ENCODE data around the gene EFCAB12. TPM values are rescaled to one million over a fixed set of nuclear protein-coding genes. Genes with fewer than 3 reads are reported as not detected.
A peak's percentile ranks its signal among the peaks of the same experiment; 100 is the strongest.

The EFCAB12 gene
- total RNA-seq, 2 experiments from 2014 or later, result 3.2 to 3.4 TPM

- DNase-seq, result no peak
- intact Hi-C loops (cut with DNase I, micrococcal nuclease), result no loop called here
- no peak overlapping the region for H3K27ac ChIP-seq (ENCODE audit: low read depth in 1 of 2, low read length in 2 of 2)
- Mint-ChIP-seq H3K4me3 (no peak overlapping the region), H3K9me3 (no peaks in the 10 kb centered on the region), H3K27ac (no peak overlapping the region), H3K36me3 (ENCODE audit: low read depth) (peaks cover 29% of the 10 kb centered on the region), H3K4me1 (ENCODE audit: low read depth) (peaks cover 12% of the 10 kb centered on the region), H3K27me3 (no peaks in the 10 kb centered on the region)
- peaks cover 3% of the 10 kb centered on the region for H3K4me1 ChIP-seq (ENCODE audit: insufficient read depth, low read length)
- ChIA-PET POLR2A (no interaction called here), CTCF (no interaction called here)
- ATAC-seq (ENCODE audit: poor library complexity), result no peak
- peaks cover 5% of the 10 kb centered on the region for H3K36me3 ChIP-seq (ENCODE audit: insufficient read depth, low read length)
- TF ChIP-seq, protein P1, sequence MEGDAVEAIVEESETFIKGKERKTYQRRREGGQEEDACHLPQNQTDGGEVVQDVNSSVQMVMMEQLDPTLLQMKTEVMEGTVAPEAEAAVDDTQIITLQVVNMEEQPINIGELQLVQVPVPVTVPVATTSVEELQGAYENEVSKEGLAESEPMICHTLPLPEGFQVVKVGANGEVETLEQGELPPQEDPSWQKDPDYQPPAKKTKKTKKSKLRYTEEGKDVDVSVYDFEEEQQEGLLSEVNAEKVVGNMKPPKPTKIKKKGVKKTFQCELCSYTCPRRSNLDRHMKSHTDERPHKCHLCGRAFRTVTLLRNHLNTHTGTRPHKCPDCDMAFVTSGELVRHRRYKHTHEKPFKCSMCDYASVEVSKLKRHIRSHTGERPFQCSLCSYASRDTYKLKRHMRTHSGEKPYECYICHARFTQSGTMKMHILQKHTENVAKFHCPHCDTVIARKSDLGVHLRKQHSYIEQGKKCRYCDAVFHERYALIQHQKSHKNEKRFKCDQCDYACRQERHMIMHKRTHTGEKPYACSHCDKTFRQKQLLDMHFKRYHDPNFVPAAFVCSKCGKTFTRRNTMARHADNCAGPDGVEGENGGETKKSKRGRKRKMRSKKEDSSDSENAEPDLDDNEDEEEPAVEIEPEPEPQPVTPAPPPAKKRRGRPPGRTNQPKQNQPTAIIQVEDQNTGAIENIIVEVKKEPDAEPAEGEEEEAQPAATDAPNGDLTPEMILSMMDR (IDR thresholded peaks at IDR 0.05), result no peak
- no peaks in the 10 kb centered on the region for H3K9me3 ChIP-seq (ENCODE audit: control insufficient read depth in 1 of 2, insufficient read depth in 1 of 2, low read length in 2 of 2)
- no peaks in the 10 kb centered on the region for H3K27me3 ChIP-seq (ENCODE audit: control insufficient read depth in 1 of 2, insufficient read depth in 2 of 2, low read length in 2 of 2)
- no peak overlapping the region for H3K4me3 ChIP-seq (ENCODE audit: low read length)
These were observed 42.4 kb upstream of the EFCAB12 start for GRCh38 chr3:129470861-129471260.

- Histone ChIP-seq H3K27me3 (ENCODE audit: control insufficient read depth in 1 of 2, insufficient read depth in 2 of 2, low read length in 2 of 2) (no peaks in the 10 kb centered on the region), H3K36me3 (ENCODE audit: insufficient read depth, low read length) (peaks cover 9% of the 10 kb centered on the region), H3K27ac (ENCODE audit: low read depth in 1 of 2, low read length in 2 of 2) (no peak overlapping the region), H3K9me3 (ENCODE audit: control insufficient read depth in 1 of 2, insufficient read depth in 1 of 2, low read length in 2 of 2) (no peaks in the 10 kb centered on the region), H3K4me1 (ENCODE audit: insufficient read depth, low read length) (peaks cover 3% of the 10 kb centered on the region), H3K4me3 (ENCODE audit: low read length) (no peak overlapping the region)
- peak in 2 of 14 experiments; percentile 18 to 48 for DNase-seq
- ATAC-seq (ENCODE audit: poor library complexity), result peak; percentile 86
- peak overlapping the region; percentile 82 for H3K27ac Mint-ChIP-seq
- H3K4me3 Mint-ChIP-seq, result no peak overlapping the region
- ChIA-PET POLR2A (interaction anchor here (1.5 kb wide), 1 partner anchor 29 kb away, joined by 7 read pairs; the partner anchor contains the start of genes IFT122 and MBD4), CTCF (interaction anchor here (1.6 kb wide), 1 partner anchor 21 kb away, joined by 4 read pairs; no protein-coding TSS in a partner anchor)
- no peaks in the 10 kb centered on the region for H3K27me3 Mint-ChIP-seq
- H3K36me3 Mint-ChIP-seq (ENCODE audit: low read depth), result peaks cover 41% of the 10 kb centered on the region
- no peaks in the 10 kb centered on the region for H3K9me3 Mint-ChIP-seq
- TF ChIP-seq, protein P1 (IDR thresholded peaks at IDR 0.05), result no peak
- H3K4me1 Mint-ChIP-seq (ENCODE audit: low read depth), result peaks cover 12% of the 10 kb centered on the region
- intact Hi-C loops (cut with DNase I, micrococcal nuclease), result no loop called here
These were observed 40.6 kb upstream of the EFCAB12 start for GRCh38 chr3:129469026-129469425.

- intact Hi-C loops (cut with DNase I, micrococcal nuclease), result no loop called here
- peaks cover 9% of the 10 kb centered on the region for H3K36me3 ChIP-seq (ENCODE audit: insufficient read depth, low read length)
- Mint-ChIP-seq H3K27ac (no peak overlapping the region), H3K9me3 (no peaks in the 10 kb centered on the region), H3K36me3 (ENCODE audit: low read depth) (peaks cover 46% of the 10 kb centered on the region), H3K4me3 (no peak overlapping the region), H3K27me3 (no peaks in the 10 kb centered on the region), H3K4me1 (ENCODE audit: low read depth) (peaks cover 12% of the 10 kb centered on the region)
- peaks cover 3% of the 10 kb centered on the region for H3K4me1 ChIP-seq (ENCODE audit: insufficient read depth, low read length)
- H3K9me3 ChIP-seq (ENCODE audit: control insufficient read depth in 1 of 2, insufficient read depth in 1 of 2, low read length in 2 of 2), result no peaks in the 10 kb centered on the region
- H3K4me3 ChIP-seq (ENCODE audit: low read length), result no peak overlapping the region
- DNase-seq, result no peak
- TF ChIP-seq, protein P1 (IDR thresholded peaks at IDR 0.05), result no peak
- ChIA-PET POLR2A (no interaction called here), CTCF (interaction anchor here (1.6 kb wide), 1 partner anchor 22 kb away, joined by 4 read pairs; no protein-coding TSS in a partner anchor)
- no peaks in the 10 kb centered on the region for H3K27me3 ChIP-seq (ENCODE audit: control insufficient read depth in 1 of 2, insufficient read depth in 2 of 2, low read length in 2 of 2)
- no peak for ATAC-seq (ENCODE audit: poor library complexity)
- no peak overlapping the region for H3K27ac ChIP-seq (ENCODE audit: low read depth in 1 of 2, low read length in 2 of 2)
These were observed 39.5 kb upstream of the EFCAB12 start for GRCh38 chr3:129467932-129468331.
